ENCODE measurements around the gene TMEM184A.

TMEM184A gene

DNA sequence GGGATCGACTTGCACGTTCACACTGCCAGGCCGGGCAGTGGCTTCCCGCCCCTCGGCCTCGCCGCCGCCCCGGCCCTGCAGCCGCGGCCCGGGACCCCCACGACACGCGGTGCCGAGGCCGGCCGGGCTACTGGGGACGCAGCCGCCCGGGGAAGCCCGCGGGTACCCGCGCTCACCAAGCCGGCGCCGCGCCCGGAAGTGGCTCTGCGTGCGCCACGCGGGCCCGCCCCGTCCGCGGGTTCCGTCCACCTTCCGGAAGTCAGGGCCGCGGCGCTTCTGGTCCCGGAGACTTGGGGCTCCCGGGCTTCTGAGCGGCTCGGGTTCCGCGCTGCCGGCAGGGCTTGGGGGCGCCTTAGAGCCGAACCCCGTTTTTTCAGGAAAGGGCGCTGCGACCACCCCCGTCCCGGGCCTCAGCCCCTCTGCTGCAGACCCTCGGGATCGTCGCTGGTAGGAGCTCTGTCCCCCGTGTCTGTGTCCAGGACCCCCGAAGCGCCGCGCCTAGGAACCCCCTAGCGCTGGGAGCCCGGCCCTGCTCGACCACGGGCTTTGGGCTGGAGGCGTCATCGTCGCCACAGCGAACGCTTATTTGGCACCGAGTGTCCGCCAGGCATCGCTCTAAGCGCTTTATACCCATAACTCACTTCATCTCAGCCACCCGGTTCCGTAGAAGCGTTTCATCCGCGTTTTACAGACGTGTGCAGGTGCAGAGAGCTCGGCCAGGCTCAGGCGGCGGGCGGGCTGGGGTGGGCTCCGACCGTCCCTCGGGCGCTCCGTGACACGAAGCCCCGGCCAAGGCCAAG is 14.0 kb upstream of the TMEM184A start, which contains the start of gene PSMG3:
Gene PSMG3 (minus strand): TSS at position 200 of the 800 bp plus-strand sequence. CDS start 693 bp downstream, outside the sequence.
- in situ Hi-C loops (cut with HindIII; ENCODE audit: low sequenced_read_pairs), result no loop called here

GRCh38 chr7:1569440-1569832 is 13.4 kb upstream of the TMEM184A start:
- in situ Hi-C loops (cut with HindIII; ENCODE audit: low sequenced_read_pairs), result no loop called here

GRCh38 chr7:1569016-1569415 is 13.0 kb upstream of the TMEM184A start:
- in situ Hi-C loops (cut with HindIII; ENCODE audit: low sequenced_read_pairs), result no loop called here

- in situ Hi-C loops (cut with HindIII; ENCODE audit: low sequenced_read_pairs), result no loop called here
These were observed 12.0 kb upstream of the TMEM184A start for GRCh38 chr7:1567896-1568510.

GRCh38 chr7:1567049-1567771 is 11.2 kb upstream of the TMEM184A start:
- in situ Hi-C loops (cut with HindIII; ENCODE audit: low sequenced_read_pairs), result no loop called here

DNA sequence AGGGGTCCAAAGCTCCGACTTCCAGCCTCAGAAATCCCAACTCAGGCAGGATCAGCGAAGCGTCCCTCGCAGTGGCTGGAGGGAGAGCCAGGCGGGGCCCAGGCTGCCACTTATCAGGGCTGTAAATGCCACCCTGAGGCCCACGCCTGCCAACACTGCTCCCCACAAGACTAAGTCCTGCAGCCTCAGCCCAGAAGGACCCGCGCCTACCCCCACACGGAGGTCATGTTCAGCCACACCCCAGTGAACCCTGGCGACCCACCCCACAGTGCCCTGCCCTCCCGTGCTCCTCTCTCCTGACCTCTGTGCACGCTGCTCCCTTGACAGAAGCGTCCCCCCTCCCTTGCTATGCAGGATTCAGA is 10.7 kb upstream of the TMEM184A start:
- in situ Hi-C loops (cut with HindIII; ENCODE audit: low sequenced_read_pairs), result no loop called here

GRCh38 chr7:1564603-1565022 is 8.6 kb upstream of the TMEM184A start:
- in situ Hi-C loops (cut with HindIII; ENCODE audit: low sequenced_read_pairs), result no loop called here

DNA sequence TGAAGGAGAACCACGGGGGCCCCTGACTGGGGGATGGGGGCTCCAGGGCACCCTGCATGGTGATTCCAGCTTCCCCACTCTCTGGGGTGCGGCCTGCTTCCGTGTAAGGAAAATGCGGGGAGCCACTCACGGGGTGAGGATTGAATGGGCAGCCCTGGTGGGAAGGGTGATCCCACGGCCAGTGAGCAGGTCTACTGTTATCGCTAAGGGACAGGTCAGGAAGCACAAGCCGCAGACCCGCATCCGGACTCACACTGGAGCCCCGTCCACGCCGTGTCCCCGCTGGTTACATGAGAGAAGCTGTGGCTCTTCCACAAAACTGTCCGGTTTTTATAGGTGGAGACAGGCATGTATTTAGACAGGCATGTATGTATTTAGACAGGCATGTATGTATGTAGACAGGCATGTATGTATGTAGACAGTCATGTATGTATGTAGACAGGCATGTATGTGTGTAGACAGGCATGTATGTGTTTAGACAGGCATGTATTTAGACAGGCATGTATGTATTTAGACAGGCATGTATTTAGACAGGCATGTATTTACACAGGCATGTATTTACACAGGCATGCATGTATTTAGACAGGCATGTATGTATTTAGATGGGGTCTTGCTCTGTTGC is 8.1 kb upstream of the TMEM184A start:
- in situ Hi-C loops (cut with HindIII; ENCODE audit: low sequenced_read_pairs), result no loop called here

GRCh38 chr7:1562597-1563051 is 6.6 kb upstream of the TMEM184A start:
- in situ Hi-C loops (cut with HindIII; ENCODE audit: low sequenced_read_pairs), result no loop called here

GRCh38 chr7:1562116-1562515 is 6.1 kb upstream of the TMEM184A start:
- in situ Hi-C loops (cut with HindIII; ENCODE audit: low sequenced_read_pairs), result no loop called here

- in situ Hi-C loops (cut with HindIII; ENCODE audit: low sequenced_read_pairs), result no loop called here
These were observed 5.3 kb upstream of the TMEM184A start for GRCh38 chr7:1561036-1561940.

DNA sequence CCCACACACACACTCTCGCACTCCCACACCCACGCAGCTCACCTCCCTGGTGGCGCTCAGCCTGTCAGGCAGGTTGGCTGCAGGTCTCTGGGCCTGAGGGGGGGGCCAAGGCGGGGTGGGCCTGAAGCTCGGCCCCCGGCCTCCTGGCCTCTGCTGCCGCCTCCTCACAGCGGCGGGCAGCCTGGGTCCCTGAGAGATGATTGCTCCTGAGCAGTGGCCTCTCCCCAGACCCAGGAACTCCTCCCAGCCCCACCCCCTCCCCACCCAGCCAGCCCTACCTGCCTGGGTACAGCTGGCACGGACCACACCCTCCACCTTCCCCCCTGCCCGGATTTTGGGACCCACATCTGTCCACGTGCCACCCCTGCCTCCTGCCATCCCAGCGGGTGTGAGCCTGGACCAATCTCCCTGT is 4.6 kb upstream of the TMEM184A start:
- in situ Hi-C loops (cut with HindIII; ENCODE audit: low sequenced_read_pairs), result no loop called here

GRCh38 chr7:1559626-1560590 is 3.9 kb upstream of the TMEM184A start:
- in situ Hi-C loops (cut with HindIII; ENCODE audit: low sequenced_read_pairs), result no loop called here

DNA sequence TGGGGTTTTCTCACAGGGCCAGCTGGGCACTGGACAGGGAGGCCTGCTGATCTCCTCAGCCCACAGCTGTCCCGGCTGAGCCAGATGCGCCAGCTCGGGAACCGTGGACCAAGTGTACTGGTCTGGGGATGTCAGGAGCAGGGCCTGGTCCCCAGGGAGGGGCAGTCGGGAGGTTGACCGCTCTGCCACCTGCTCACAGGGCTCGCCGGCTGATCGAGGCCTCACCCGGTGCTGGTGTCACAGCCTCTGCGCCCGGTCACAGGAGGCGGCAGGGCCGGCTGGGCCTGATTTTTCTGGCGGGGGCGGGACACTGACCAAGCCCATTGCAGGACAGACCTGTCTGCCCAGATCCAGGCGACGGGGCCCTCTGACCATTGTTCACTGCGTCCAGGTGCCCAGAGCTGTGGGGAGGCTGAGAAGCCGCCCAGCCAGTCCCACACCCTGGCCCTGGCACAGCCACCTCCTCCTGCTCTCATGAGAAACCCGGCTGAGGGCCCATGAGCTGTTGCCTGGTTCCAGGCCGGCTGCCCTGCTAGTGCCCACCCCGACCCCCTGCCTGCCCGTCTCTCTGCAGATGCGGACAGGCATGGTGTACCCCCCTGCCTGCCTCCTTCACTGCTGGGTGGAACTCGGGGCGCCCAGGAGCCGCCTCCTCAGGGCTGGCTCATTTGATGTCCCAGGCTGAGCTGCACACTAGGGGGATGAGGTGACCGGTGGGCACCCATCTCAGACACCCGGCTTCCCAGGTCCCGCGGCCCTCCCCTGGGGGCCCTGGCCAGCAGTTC is 3.0 kb upstream of the TMEM184A start:
- in situ Hi-C loops (cut with HindIII; ENCODE audit: low sequenced_read_pairs), result no loop called here

- in situ Hi-C loops (cut with HindIII; ENCODE audit: low sequenced_read_pairs), result no loop called here
These were observed 2.3 kb upstream of the TMEM184A start for GRCh38 chr7:1558181-1558811.

GRCh38 chr7:1557771-1558170 is 1.8 kb upstream of the TMEM184A start:
- in situ Hi-C loops (cut with HindIII; ENCODE audit: low sequenced_read_pairs), result no loop called here

DNA sequence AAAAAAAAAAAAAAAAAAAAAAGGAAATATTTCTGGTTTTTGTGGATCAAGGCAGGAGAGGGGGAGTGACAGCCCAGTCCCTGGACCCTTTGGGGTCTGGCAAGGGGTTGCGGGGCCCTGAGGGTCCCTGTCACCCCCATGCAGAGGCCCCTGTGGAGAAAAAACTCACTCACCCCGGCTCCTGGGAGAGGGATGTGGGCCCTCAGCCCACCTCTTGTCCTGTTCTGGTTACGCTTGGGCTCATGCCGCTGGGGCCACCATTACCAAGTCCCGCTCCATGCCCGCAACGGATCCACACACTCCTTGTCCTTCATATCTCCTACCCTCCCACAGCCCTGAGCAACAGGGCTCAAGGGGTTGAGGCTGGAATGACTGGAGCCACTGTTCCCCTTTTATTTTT is 1.0 kb upstream of the TMEM184A start:
- in situ Hi-C loops (cut with HindIII; ENCODE audit: low sequenced_read_pairs), result no loop called here
